ENCODE measurements around the gene MTFMT.

Gene MTFMT

DNA sequence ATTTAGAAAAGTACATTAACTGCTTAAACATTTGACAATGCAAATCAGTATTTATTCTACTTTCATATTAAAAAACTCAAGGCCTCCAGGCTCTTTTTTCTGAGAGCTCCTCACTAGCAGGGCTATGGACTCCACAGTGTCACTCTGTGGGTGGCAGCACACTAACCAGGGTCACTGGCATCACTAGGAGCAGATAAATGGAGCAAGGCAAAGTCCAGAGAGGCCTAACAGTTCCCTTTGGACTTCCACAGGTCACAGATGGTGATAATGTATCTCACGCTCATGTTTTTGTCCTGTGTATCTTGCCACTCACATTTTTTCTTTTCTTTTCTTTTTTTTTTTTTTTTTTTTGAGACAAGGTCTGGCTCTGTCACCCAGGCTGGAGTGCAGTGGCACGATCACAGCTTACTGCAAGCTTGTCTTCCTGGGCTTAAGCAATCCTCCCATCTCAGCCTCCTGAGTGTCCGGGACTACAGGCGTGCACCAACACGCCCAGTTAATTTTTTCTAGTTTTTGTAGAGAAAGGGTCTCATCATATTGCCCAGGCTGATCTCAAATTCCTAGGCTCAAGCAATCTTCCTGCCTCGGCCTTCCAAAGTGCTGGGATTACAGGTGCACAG, 47.5 kb downstream of the MTFMT start:
- no peak for DNase-seq

DNA sequence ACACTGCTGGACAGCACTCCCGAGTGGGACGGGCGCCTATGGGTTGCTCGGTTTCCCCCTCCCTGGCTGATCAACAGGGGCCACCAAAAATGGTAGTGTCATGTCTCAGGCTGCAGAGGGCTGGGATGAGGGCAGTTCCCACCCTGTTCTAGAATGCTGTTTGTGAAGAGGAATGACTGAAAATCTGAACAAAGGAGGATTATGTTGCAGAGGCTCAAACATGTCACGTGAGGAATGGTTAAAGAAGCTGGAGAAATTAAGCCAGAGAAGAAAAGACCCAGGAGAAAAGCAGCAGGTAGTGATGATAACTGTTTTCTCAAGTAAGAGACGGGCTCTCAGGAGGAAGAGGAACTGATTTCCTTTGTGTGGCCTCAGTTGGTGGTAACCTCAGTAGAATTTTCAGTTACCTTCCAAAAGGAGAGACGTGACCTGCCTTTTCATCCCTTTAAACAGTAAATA, 50.2 kb downstream of the MTFMT start:
- no peak for DNase-seq

DNA sequence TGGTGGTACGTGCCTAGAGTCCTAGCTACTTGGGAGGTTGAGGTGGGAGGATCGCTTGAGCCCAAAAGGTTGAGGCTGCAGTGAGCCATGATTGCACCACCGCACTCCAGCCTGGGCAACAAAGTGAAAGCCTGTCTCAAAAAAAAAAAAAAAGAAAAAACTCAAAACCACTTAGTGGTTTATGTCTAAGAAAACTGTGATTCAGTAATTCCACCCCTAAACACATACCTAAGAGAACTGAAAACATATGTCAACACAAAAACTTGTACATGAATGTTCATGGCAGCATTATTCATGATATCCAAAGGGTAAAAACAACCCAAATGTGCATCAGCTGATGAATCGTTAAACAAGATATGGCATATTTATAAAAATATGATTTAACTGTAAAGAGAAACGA, 54.0 kb downstream of the MTFMT start:
- DNase-seq: no peak

GRCh38 chr15:64970698-64971097, 58.7 kb downstream of the MTFMT start:
- no peak for DNase-seq

DNA sequence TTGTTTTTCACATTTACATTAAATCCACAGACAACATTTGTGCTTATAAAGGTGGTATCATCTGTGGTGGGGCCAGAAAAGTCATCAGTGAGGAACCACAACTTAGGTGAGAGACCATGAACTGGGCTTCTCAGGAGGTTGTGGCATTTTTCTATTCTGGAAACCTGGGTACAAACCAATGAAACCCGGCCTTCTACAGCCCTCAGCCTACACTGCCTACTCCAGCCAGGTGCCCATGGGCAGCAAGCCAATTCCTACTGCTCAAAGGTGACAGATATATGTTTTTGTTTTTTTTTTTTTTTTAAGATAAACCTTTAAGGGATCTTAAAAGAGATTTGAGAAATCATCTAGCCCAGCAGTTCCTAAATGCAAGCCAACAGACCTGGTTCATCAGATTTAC, 60.0 kb downstream of the MTFMT start:
- DNase-seq: no peak

- DNase-seq: no peak
Observed at GRCh38 chr15:64961013-64961412, 68.4 kb downstream of the MTFMT start.

DNA sequence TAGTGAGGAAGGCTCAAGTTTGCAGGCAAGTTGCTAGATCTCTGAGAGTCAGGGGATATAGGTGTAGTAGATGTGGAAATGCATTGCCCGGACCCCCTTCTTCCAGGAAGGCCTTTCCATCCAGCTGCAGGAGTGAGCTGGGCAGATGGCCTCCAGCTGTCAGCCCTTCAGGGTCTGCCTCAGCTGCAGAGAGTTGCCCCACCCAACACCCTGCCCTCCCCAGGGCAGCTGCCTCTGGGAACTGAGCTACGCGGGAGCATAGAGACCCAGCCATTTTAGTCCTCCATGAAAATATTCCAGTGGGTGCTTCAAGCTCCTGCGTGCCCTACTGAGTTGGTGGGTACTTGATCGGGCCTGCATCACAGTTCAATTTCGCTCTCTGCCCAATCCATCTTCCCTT, 69.3 kb downstream of the MTFMT start:
- no peak for DNase-seq

DNA sequence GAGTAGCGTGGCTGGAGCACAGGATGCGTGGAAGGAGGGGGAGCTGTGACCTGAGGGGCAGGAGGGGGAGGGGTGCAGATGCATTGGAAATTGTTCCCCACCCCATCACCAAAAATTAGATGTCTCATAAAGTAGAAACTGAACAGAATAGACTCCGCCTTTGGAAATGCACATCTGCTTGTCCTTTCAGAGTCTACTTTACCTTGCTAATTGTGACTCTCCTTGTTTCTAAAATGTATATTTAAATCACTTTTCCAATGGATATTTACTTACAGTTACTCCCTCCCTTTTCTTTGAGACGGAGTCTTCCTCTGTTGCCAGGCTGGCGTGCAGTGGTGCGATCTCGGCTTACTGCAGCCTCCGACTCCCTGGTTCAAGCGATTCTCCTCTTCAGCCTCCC, 70.3 kb downstream of the MTFMT start:
- DNase-seq: no peak

DNA sequence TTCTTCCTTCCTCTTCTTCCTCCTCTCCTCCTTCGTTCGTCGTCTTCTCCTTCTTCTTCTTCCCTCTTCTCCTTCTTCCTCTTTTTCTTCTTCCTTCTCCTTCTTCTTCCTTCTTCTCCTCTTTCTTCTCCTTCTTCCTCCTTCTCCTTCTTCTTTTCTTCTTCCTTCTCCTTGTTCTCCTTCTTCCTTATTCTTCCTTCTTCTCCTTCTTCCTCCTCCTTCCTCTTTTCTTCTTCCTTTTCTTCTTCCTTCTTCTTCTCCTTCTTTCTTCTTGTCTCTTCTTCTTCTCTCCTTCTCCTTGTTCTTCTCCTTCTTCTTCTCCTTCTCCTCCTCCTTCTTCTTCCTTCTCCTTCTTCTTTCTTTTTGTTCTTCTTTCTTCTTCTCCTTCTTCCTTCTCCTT, 75.0 kb downstream of the MTFMT start:
- no peak for DNase-seq

DNA sequence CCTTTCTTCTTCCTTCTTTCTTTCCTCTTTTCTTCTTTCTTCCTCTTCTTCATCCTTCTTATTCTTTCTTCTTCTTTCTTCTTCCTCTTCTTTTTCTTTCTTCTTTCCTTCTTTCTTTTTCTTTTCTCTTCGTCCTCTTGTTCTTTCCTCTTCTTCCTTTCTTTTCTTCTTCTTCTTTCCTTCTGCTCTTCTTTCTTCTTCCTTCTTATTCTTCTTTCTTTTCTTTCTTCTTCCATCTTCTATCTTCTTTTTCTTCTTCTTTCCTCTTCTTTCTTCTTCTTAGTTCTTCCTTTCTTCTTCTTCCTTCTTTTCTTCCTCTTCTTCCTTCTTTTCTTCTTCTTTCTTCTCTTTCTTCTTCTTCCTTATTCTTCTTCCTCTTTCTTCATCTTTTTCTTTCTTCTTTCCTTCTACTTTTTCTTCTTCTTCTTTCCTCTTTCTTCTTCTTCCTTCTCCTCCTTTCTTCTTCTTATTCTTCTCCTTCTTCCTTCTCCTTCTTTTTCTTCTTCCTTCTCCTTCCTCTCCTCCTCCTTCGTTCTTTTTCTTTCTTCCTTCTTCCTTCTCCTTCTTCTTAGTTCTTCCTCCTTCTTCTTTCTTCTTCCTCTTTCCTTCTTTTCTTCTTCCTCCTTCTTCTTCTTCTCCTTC, 77.5 kb downstream of the MTFMT start:
- DNase-seq: no peak

Measured in DMS 273 treated with DMSO at 0.1 percent for 48 hours (cell line).